Fibroblast of skin of back (primary cell): ENCODE results near the gene IGF2.
A peak's percentile ranks its signal among the peaks of the same experiment; 100 is the strongest.

ENCODE experiments used
- DNase-seq: peaks from one replicate; pipeline ENCODE4 v3.0.0-alpha.2; 2013

The IGF2 gene

DNA sequence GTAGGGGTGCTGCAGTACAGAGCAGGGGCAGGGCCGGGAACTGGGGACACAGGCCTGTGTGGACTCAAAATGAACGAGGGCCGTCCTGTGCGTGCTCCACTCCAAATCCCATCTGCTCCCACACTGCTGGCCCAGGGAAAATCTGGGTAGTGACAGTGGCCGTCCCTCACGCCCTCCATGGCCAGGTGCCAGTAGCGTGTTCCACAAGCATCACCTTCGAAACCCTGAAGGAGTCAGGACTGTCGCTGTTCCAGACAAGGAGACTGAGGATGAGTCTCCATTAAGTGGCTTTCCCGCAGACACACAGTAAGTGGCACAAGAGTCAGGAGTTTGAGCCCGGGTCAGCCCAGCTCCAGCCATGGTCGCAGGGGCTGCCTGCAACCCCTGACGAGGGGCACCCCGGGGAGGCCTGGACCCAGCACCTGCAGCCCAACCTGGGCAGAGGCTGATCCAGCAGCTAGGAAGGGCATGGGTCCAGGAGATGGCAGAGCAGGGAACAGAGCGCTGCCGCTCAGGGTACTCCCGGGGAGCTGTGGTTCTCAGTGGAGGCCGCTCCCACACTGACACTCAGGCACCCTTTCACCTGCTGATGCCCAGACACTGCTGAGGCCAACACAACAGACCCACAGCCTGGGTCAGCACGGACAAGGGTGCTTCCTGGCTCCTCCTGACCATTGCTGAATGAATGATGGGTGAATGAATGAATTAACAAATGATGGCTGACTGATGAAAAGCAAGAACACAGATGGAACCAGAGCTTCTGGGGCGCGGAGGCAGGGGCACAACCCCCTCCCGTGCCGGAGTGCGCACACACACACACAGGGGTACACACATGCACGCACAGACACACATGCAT lies 35.3 kb downstream of the IGF2 start:
- DNase-seq: no peak

DNA sequence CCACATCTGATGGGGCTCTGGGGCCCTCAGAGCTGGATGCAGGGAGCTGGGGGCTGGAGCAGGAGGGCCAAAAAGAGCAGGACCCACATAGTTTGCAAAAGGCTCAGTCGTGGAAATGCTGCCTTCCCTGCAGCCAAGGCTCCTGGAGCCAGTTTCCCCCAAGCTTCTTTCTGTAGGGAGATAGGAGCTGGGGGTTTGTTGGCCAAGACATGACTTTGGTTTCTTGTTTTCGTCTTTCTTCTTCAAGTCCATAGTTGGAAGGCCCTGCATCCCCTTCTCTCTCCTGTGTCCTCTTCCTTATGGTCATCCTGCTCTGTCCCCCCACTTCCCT lies 36.3 kb downstream of the IGF2 start:
- no peak for DNase-seq

DNA sequence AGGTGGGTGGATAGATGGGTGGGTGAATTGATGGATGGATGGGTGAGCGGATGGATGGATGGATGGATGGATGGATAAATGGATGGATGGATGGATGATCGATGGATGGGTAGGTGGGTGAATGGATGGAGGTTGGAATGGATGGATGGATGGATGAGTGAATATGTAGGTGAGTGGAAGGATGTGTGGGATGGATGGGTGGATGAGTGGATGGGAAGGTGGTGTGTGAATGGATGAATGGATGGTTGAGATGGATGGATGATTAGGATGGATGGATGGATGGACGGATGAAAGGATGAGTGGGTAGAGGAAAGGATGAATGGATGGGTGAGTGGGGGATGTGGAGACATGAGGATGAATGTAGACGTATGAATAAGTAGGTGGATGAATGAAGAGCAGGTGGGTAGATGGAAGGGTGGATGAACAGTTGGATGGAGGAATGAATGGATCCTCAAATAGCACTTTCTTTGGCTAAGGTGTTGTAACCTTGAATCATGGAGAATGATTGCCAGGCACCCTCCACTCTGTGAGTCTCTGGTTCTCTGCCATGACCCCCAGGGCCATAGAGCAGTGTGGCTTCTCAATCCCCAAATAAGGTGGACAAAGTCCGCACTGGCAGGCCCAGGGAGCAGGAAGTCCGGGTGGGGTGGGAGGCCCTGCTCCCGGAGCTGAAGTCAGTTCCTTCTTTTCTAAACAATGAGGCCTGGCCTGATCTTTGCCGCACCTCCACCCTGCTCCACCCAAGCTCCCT lies 36.9 kb downstream of the IGF2 start:
- no peak for DNase-seq

DNA sequence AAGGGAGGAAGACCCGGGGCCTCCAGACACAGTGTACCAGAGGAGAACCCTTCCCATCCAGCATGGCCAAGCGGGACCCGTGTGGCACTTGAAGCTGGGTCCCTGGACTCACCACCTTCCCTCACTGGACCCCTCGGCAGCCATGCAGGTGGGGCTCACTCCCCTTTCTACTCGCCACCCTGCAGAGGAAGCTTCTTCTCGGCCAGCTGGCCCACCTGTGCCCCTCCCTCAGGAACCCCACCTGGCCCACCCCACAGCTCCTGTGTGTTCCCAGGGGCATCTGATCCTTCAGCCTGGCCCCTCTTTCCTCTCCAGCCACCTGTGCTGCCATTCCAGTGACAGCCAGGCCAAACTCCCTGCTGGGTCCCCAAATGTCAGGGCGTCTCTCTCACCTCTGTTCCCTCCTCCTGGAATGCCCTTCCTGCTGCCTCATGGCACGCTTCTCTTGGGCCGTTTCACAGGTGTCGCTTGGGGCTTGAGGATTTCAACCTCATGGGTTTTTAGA lies 38.0 kb downstream of the IGF2 start:
- no peak for DNase-seq

DNA sequence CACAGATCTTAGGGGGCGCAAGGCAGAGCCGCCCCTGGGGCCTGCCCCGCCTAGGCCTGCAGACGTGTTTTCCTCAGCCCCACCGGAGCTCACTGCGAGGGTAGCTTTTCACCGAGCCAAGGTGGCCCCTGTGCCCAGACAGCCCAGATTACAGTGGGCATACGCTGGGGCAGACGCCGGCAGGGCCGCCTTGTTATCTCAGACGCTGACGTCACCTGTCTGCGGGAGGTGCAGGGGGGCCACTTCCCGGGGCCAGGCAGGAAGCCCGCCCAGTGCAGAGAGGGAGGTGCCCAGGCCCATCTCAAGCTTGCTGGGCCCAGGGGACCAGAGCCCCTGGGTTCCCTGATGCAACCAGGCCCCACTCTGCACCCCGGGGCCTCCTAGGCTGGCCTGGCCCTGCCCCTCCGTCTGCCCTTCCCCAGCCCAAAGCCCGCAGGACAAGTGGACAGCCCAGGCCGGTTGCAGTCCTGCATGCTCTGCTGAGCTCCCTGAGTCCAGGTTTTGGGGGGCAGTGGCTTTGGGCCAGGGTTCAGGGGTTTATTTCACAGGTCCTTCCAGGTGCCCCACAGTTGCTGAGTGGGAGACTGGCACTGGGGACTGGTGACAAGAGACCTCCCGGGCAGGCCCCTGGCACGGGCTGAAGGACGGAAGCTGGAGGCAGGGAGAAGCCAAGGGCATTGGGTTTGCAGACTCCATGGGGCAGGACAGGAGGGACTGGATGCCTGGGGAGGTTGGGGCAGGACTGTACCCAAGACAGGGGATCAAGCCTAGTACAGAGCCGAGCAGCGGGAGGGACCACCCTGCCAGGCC lies 38.6 kb downstream of the IGF2 start:
- peak; percentile 22 for DNase-seq

DNA sequence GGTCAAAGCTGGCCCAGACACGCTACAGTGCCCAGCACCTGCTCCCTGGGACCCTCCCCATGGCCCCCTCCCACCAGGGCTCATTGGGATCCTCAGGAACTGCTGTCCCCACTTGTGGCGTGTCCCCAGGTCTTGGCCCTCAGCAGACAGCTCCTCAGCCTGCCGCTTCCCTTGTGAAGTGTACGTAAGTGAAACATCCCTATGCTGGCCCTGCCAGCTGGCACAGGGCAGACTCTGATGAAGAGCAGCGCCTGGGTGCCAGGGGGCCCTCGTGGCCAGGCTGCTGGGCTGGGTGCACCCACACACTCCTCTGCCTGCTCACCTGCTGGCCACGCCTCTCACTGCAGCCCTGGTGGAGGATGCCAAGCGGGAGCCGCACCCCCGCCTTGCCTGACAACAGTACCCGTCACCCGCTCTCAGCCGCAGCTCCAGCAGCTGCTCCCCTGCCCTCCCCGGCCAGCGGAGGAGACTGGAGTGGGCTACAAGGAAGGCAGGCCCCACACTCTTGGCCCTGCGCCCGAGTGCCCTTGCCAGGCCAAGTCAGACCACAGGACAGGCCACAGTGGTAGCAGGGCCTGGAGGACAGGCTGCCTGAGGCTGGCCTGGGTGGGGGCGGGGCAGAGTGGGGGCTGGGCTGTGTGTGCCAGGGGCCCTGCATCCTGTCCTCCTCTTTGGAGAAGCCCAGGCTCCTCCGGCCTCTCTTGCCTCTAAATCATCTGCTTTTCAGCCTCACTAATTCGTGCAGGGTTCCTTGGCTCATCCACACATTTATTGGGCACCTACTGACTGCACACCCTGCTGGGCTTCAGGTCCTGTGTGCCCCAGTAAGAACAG lies 39.5 kb downstream of the IGF2 start:
- DNase-seq: no peak

DNA sequence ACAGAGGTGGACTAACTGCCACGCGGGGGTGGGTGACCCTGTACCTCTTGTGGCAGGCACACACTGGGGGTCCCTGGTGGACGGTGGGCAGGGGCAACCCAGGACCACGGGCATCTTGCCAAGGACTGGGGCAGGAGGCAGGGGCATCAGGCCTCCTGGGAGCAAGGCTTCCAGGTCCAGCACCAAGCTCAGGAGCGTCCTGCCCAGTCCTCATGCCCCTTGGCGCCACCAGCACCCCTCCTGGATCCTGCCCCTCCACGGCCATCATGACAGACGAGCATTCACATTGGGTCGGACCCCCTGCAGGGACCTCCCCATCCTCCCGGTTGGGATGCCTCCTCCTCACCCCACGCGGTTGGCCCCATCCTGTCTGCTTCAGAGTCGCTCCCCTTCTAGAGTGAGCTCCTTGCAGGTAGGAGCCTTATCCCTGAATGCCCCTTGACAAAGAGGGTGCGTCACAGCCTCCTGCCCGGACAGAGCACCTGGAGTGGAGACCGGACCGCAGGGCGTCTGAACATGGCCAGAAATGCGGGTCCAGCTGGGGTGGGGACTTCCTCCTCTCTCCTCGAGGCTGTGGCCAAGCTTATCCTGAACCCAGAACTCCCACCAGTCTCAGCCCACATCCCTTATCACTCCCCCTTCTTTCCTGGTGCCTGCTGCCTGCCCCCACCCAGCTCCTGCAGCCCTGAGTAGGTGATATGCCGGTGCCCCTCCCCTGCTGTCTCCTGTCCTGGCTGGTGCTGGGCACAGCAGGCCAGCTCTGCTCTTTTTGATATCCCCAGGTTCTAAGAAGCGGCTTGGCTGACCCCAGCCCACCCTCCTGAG lies 40.3 kb downstream of the IGF2 start:
- DNase-seq: no peak

DNA sequence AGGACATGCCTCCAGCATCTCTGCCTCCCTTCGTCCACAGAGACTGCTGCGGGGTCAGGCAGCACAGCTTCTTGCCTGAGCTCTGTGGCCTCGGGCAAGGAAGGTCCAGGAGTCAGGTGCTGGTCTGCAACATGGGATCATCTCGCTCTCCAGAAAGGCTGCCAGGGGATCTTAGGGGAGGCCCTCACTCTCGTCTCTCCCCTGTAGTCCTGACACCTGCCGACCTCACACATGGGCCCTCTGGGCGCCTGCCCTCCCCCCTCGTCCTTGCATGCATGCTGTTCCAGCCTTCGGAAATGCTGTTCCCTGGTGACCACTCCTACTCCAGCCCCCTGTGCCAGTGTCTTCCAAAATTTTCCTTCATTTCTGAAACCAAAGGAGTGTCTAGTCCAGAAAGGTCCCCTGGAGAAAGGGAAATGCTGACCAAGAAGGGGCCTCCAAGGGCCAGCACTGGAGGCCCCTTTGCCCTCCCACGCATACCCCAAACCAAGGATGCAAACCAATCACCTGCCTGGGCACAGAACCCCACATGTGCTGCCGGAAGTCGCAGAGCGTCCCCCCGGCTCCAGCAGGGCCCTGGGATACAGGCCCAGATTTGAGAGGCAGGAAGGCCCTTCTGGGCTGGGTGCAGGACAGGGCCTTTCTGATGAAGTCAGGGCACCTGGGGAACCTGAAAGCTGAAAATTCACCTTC lies 41.0 kb downstream of the IGF2 start:
- DNase-seq: no peak

DNA sequence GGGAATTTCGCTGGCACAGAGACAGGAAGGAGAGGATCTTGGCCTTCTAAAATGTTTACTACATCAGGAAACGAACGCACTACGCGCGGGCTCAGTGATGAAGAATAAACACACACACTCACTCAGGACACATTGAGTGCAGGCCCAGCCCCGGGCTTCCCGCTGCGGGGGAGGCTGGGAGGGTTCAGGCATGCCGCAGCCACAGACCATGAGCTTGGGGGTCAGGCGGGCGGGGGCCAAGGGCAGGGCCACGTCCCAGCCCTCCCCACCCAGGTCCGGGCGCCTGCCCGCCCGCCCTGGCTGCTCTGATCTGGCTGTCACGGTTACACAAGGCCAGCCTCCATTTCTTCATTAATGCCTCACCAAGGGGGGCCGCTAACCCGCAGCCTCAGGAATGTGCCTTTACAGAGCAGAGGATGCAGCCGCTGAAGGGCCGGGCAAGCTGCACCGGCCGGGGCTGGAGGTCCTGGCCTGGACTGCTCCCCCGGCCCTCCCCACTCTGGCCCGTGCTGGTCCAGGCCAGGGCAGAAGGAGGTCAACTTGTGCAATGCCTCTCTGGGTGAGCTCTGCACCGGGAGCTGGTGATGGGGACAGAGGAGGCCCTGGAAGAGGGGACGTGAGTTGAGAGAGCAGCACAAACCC lies 41.7 kb downstream of the IGF2 start:
- peak; percentile 93 for DNase-seq

DNA sequence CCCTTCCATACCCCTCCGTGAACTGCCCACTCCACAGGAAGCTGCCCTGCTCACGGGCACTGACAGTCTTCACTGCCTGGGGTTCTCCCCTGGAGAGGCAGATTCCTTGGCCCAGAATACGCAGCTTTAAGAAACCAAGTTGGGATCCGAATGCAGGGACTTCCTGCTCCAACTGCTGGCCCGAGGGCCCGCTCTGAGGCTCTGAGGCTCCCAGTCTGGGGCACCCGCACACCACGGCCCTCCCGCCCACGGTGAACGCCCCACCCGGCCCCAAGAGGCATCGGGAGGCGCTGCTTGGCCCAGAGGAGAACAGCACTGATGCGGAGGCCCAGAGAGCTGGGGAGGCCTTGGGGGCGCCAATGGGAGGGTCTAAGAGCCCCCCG lies 42.3 kb downstream of the IGF2 start:
- peak; percentile 50 for DNase-seq

DNA sequence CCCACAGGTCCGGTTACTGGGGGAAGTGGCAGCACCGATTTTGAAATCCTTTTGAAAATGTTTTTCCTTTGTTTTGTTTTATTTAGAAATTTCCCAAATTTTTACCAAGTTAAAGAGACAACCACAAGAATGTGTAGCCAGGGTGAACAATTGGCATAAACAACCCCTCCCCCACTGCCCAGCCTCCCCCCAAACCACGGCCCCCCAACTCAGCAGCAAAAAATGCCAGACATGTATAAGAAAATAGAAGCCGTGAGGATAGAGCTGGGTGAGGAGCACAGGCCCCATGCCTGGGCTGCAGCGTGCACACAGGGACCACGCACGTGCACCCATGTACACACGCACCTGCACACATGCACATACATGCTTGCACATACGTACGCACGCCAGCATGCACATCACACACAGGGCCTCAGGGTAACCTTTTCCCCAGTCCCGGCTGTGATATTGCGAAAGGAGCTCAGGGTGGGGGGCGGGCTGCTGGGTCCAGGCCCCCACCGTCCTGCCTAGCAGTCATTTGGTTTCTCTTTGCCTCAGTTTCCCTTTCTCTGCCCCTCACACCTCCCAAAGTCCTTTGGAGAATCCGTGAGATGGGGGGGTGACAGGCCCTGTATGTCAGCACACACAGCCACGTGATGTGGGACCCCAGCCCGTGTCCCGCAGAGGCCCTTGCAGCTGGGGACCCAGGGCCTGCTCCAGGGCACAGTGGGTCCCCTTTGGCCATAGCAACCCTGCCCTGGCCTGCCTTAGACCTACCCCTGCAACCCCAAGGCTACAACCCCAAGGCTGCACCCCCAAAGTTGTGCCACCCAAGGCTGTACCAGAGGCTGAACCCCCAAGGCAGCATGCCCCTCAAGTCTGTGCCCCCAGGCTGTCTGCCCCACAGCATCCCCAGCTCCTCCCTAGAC lies 42.9 kb downstream of the IGF2 start:
- DNase-seq: peak; percentile 92

DNA sequence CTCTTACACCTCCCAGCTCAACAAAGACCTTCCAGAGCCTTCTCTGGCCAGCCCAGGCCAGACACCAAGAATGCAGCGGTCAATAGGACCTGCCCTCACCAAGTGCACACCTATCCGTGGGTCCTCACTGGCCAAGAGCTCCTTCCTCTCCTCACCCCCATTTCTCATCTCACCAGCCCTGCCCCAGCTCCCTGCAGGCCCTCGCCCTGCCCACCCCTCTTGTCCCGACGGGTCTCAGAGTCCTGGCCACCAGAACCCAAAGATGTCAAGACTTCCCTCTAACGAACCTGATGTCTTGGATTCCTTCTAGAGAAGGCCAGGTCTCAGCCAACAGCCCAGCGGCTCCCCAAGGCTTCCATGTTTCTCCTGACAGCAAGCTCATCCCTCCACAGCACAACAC lies 43.6 kb downstream of the IGF2 start:
- DNase-seq: no peak

DNA sequence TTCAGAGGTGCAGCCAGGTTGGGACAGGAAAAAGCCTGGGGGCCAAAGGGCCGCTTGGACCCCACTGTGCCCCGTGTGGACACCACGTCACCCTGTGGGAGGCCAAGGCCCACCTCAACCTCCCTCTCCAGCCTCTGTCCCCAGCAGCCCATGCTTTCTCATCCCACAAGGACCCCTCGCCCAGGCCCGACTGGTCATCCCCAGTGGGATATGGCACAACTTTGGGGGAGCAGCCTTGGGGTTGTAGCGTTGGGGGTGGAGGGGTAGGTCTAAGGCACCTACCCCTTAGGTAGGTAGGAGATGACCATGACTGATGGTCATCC lies 44.0 kb downstream of the IGF2 start:
- no peak for DNase-seq

DNA sequence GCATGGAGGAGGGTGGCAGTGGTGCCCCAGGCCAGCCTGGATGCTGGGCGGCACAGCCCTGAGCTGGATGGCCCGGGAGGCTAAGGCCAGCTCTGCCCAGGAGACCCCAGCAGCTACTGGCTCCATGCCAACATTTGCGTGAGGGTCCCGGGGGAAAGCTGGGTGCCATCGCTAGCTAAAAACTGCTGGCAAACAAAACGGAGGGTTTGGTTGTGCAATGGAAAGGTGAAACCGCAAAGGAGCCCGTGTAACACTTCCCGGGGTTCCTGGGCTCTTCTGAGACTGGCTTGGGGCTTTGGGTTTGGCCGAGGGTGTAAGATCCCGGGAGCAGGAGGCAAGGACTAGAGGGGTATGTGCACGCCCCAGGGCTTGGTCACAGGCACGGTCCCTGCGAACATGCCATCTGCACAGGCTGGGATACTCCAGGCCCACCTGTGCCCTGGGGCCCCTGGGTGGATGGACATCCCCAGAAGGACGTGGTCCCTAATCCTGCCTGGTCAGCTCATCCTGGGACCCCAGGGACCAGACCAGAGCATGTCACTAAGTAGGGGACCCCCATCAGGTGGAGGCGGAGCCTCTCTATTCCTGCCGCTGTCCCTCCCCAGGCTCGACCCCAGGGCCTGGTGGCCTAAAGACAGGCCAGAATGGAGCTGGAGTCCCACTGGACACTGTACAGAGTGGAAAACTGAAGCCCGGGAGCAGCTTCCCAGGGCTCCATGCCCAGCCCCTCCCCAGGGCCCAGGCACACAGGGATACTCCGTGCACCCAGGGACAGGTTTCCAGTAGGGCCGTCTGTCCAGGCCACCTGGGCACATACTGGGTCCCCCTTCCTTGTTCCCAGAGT lies 44.6 kb downstream of the IGF2 start:
- DNase-seq: no peak

DNA sequence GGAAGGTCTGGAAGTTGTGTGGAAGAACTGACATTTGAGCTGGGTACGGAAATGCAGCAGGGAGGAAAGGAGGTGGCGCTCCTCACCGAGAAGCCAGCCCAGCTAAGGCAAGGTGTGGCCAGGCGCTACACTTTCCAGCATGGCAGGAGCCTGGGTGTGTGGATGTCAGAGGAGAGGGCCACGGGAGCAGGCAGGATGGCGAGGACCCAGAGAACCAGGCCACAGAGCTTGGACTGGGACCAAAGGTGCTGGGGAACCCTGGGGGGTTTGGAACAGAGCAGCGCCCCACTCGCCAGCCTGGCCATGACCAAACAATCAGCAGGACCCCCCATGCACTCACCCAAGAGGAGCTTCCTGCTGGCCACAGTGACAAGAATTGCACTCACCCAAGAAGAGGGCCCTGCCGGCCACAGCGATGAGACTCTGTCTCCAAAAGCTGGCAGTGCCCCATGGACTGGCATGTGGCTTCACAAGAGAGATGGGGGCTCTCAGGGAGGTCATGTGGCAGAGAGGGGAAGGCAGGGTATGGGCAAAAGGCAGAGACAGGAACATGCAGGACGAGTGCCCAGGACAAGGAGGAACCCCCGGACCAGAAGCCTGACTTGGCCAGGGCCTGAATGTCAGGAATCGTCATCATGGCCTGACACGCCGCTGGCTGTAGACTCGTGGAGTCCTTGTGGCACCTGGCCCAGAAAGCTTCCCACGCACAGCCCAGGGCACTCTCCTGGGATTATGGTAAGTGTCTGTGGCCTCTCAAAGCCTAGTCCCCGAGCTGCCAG lies 45.4 kb downstream of the IGF2 start:
- no peak for DNase-seq

DNA sequence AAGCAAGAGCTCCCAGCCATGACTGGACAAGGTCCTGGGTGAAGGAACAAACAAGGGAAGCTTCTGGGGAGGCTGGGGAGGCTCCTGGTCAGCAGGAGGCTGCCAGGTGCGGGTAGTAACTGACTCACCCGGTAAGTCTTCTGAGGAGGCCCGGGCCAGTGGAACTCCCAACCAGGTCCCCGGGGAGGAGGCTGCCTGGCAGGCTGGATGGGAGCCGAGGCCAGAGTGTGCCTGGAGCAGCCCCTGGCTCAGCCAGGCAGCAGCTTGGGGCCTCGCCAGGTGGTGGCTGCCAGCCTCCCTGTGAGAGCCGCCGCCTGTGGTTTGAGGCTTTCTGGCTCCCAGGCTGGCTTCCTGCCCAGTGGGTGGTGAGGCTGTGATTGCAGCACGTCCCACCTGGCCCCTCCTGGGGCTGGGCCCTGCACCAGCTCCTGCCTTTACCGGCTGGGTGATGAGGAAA lies 46.2 kb downstream of the IGF2 start:
- DNase-seq: peak; percentile 54

DNA sequence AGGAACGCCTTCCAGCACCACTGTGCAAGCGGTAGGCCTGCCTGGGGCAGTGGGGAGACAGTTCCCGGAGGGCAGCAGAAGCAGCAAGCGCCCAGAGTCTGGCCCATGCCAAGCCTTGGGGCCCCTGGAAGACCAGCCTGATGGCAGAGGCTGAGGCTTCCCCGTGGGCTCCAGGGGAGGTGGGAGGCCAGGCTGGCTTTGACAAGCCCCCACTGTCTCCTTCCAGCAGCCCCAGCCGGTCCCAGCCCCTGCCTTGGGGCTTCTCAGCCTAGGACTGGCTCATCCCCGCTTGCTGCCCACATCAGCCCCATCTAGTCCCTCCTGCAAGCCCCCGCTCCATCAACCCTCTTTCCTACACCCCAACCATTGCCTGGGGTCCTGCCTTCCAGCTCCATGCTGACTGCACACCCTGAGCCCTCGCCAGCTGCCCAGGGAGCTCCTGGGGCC lies 46.7 kb downstream of the IGF2 start:
- DNase-seq: no peak
